Mesothelial cell of epicardium (in vitro differentiated cells): ENCODE results near the gene LRRC43. TPM values are rescaled to one million over a fixed set of nuclear protein-coding genes. Genes with fewer than 3 reads are reported as not detected.

ENCODE experiments used
- DNase-seq, 2 experiments: peaks; one replicate each; pipeline ENCODE4 v3.0.0; 2021; ENCODE audit warnings: low spot score in 2 of 2; ENCODE audit not compliant: unreplicated experiment in 2 of 2
- H3K27ac Mint-ChIP-seq: 2 replicates; pipeline ENCODE4 v1.8.0; 2021; ENCODE audit warnings: mixed read lengths
- H3K27me3 Mint-ChIP-seq: 2 replicates; pipeline ENCODE4 v1.8.0; 2021; ENCODE audit warnings: low read depth, mixed read lengths
- H3K36me3 Mint-ChIP-seq: 2 replicates; pipeline ENCODE4 v1.8.0; 2021; ENCODE audit warnings: mixed read lengths
- H3K4me1 Mint-ChIP-seq: 2 replicates; pipeline ENCODE4 v1.8.0; 2021; ENCODE audit warnings: mixed read lengths
- H3K4me3 Mint-ChIP-seq: 2 replicates; pipeline ENCODE4 v1.8.0; 2021; ENCODE audit warnings: mild to moderate bottlenecking, moderate library complexity, mixed read lengths
- H3K9me3 Mint-ChIP-seq: 2 replicates; pipeline ENCODE4 v1.8.0; 2021; ENCODE audit warnings: mixed read lengths
- CTCF ChIP-seq: fragments of 200-600 bp; sonication (generic); IDR thresholded peaks from one replicate; pipeline ENCODE4 v1.5.0; 2021; ENCODE audit warnings: antibody characterized with exemption; ENCODE audit not compliant: unreplicated experiment
- total RNA-seq: library from RNA; stranded (reverse); gene quantifications from 3 replicates; pipeline ENCODE4 v1.2.1, GENCODE V29; 2021

Gene LRRC43
- total RNA-seq, 1 donor from 2014 or later = 3.9 TPM

- no peak for TF ChIP-seq CTCF
These were observed 24.1 kb downstream of the LRRC43 start for GRCh38 chr12:122206976-122207375.

GRCh38 chr12:122207391-122207790 lies 24.5 kb downstream of the LRRC43 start:
- Mint-ChIP-seq H3K4me3 (no peak overlapping the region), H3K27ac (no peak overlapping the region), H3K27me3 (peaks cover 33% of the 10 kb centered on the region), H3K36me3 (peaks cover 33% of the 10 kb centered on the region), H3K9me3 (no peaks in the 10 kb centered on the region), H3K4me1 (peaks cover 5% of the 10 kb centered on the region)
- DNase-seq = no peak
- TF ChIP-seq CTCF = no peak

More at GRCh38 chr12:122206976-122207375, 24.1 kb downstream of the LRRC43 start:
- Mint-ChIP-seq H3K4me3 (no peak overlapping the region), H3K4me1 (peaks cover 5% of the 10 kb centered on the region), H3K36me3 (peaks cover 29% of the 10 kb centered on the region), H3K27ac (no peak overlapping the region), H3K9me3 (no peaks in the 10 kb centered on the region), H3K27me3 (peaks cover 35% of the 10 kb centered on the region)
- no peak for DNase-seq

- no peak overlapping the region for H3K27ac Mint-ChIP-seq
These were observed 25.3 kb downstream of the LRRC43 start for GRCh38 chr12:122208073-122208820.

GRCh38 chr12:122215771-122216170 lies 32.8 kb downstream of the LRRC43 start:
- no peaks in the 10 kb centered on the region for H3K9me3 Mint-ChIP-seq
- H3K27ac Mint-ChIP-seq = no peak overlapping the region
- H3K27me3 Mint-ChIP-seq = no peaks in the 10 kb centered on the region
- no peaks in the 10 kb centered on the region for H3K4me1 Mint-ChIP-seq
- TF ChIP-seq CTCF = no peak
- H3K36me3 Mint-ChIP-seq = peaks cover 35% of the 10 kb centered on the region
- no peak overlapping the region for H3K4me3 Mint-ChIP-seq
- no peak for DNase-seq

More at GRCh38 chr12:122208073-122208820, 25.3 kb downstream of the LRRC43 start:
- Mint-ChIP-seq H3K27me3 (peaks cover 25% of the 10 kb centered on the region), H3K4me1 (peaks cover 2% of the 10 kb centered on the region), H3K4me3 (no peak overlapping the region), H3K9me3 (no peaks in the 10 kb centered on the region), H3K36me3 (peaks cover 33% of the 10 kb centered on the region)
- TF ChIP-seq CTCF = no peak
- no peak for DNase-seq

- no peak for TF ChIP-seq CTCF
- H3K27me3 Mint-ChIP-seq = no peaks in the 10 kb centered on the region
- H3K4me3 Mint-ChIP-seq = no peak overlapping the region
- peaks cover 37% of the 10 kb centered on the region for H3K36me3 Mint-ChIP-seq
- DNase-seq = no peak
- no peaks in the 10 kb centered on the region for H3K4me1 Mint-ChIP-seq
- no peak overlapping the region for H3K27ac Mint-ChIP-seq
- H3K9me3 Mint-ChIP-seq = no peaks in the 10 kb centered on the region
These were observed 33.5 kb downstream of the LRRC43 start for GRCh38 chr12:122216445-122216844.
